NCI-H2196 (cell line): Measurements from ENCODE around the gene MRTFA.
"Not testable (repeated sequence)": the region's sequence is repeated elsewhere in the genome, so short reads cannot be mapped to it uniquely, and the experiment has no call there.

ENCODE experiments used
- DNase-seq: peaks from one replicate; lab custom pipeline; 2025; ENCODE audit not compliant: unreplicated experiment; lab: John Stamatoyannopoulos, UW

The MRTFA gene

GRCh38 chr22:40525250-40525884 is 111.2 kb downstream of the MRTFA start:
- DNase-seq: no peak

GRCh38 chr22:40524392-40525249 is 111.9 kb downstream of the MRTFA start:
- DNase-seq: no peak

GRCh38 chr22:40522141-40522540 is 114.4 kb downstream of the MRTFA start:
- no peak for DNase-seq

GRCh38 chr22:40521046-40521445 is 115.5 kb downstream of the MRTFA start:
- DNase-seq: no peak

- no peak for DNase-seq
Observed at GRCh38 chr22:40520562-40520961, 116.0 kb downstream of the MRTFA start.

GRCh38 chr22:40519948-40520331 is 116.6 kb downstream of the MRTFA start:
- no peak for DNase-seq

GRCh38 chr22:40519284-40519947 is 117.1 kb downstream of the MRTFA start:
- no peak for DNase-seq

GRCh38 chr22:40518840-40519239 is 117.7 kb downstream of the MRTFA start:
- DNase-seq: no peak

- DNase-seq: no peak
Observed at GRCh38 chr22:40517631-40518030, 118.9 kb downstream of the MRTFA start.

GRCh38 chr22:40516416-40516815 is 120.1 kb downstream of the MRTFA start:
- DNase-seq: no peak

GRCh38 chr22:40512426-40513136 is 123.9 kb downstream of the MRTFA start:
- DNase-seq: no peak

- no peak for DNase-seq
Observed at GRCh38 chr22:40511604-40512003, 124.9 kb downstream of the MRTFA start.

- DNase-seq: no peak
Observed at GRCh38 chr22:40510631-40511364, 125.7 kb downstream of the MRTFA start.

GRCh38 chr22:40509401-40510134 is 127.0 kb downstream of the MRTFA start:
- no peak for DNase-seq

GRCh38 chr22:40508046-40508445 is 128.5 kb downstream of the MRTFA start:
- DNase-seq: not testable (repeated sequence)

- no peak for DNase-seq
Observed at GRCh38 chr22:40507491-40507890, 129.0 kb downstream of the MRTFA start.

GRCh38 chr22:40506762-40507161 is 129.8 kb downstream of the MRTFA start:
- no peak for DNase-seq

GRCh38 chr22:40504285-40505249 is 132.0 kb downstream of the MRTFA start:
- DNase-seq: no peak

GRCh38 chr22:40502919-40503318 is 133.6 kb downstream of the MRTFA start:
- no peak for DNase-seq
